Measurements from ENCODE around the gene GDA. TPM values are rescaled to one million over a fixed set of nuclear protein-coding genes. Genes with fewer than 3 reads are reported as not detected.

Gene GDA
- polyA plus RNA-seq (2013, experiment 1 of 2; ENCODE audit: insufficient read length): not detected
- polyA plus RNA-seq (2013, experiment 2 of 2; ENCODE audit: insufficient read length): 0.19 TPM

GRCh38 chr9:72149231-72149975, at the start of gene GDA:
GDA (plus strand) TSS chr9:72149440; CDS start chr9:72149560, 120 bp downstream.
- no peak for DNase-seq

GRCh38 chr9:72102520-72102919, 46.7 kb upstream of the GDA start:
- no peak for DNase-seq

- no peak for DNase-seq
Measured at GRCh38 chr9:72113056-72113455, 36.2 kb upstream of the GDA start.

- no peak for DNase-seq
Measured at GRCh38 chr9:72119853-72120252, 29.4 kb upstream of the GDA start.

GRCh38 chr9:72124947-72125346, 24.3 kb upstream of the GDA start:
- no peak for DNase-seq

GRCh38 chr9:72127753-72128152, 21.5 kb upstream of the GDA start:
- no peak for DNase-seq

GRCh38 chr9:72128526-72128925, 20.7 kb upstream of the GDA start:
- DNase-seq: no peak

GRCh38 chr9:72129271-72130156, 19.7 kb upstream of the GDA start:
- DNase-seq: no peak

- DNase-seq: no peak
Measured at GRCh38 chr9:72130321-72130720, 18.9 kb upstream of the GDA start.

GRCh38 chr9:72131206-72131605, 18.0 kb upstream of the GDA start:
- no peak for DNase-seq

- DNase-seq: no peak
Measured at GRCh38 chr9:72132052-72132451, 17.2 kb upstream of the GDA start.

- no peak for DNase-seq
Measured at GRCh38 chr9:72133365-72134035, 15.7 kb upstream of the GDA start.

- no peak for DNase-seq
Measured at GRCh38 chr9:72134801-72135200, 14.4 kb upstream of the GDA start.

- no peak for DNase-seq
Measured at GRCh38 chr9:72137697-72138365, 11.4 kb upstream of the GDA start.

GRCh38 chr9:72139226-72139625, 10.0 kb upstream of the GDA start:
- DNase-seq: no peak

GRCh38 chr9:72140586-72140985, 8.7 kb upstream of the GDA start:
- no peak for DNase-seq

GRCh38 chr9:72141484-72141883, 7.8 kb upstream of the GDA start:
- DNase-seq: no peak

GRCh38 chr9:72144756-72145492, 4.3 kb upstream of the GDA start:
- no peak for DNase-seq

GRCh38 chr9:72145733-72146505, 3.3 kb upstream of the GDA start:
- no peak for DNase-seq

- DNase-seq: no peak
Measured at GRCh38 chr9:72147676-72148075, 1.6 kb upstream of the GDA start.

GRCh38 chr9:72150127-72150526, 887 bp downstream of the GDA start:
- DNase-seq: no peak

Measured in fibroblast of skin of abdomen (primary cell).